NCI-H345 treated with DMSO at 0.1 percent for 48 hours (cell line): ENCODE results near the gene SCAF1.

Source experiments
- DNase-seq: peaks from one replicate; lab custom pipeline; 2025; ENCODE audit not compliant: unreplicated experiment; lab: John Stamatoyannopoulos, UW

Gene SCAF1

GRCh38 chr19:49665036-49665350 lies 23.0 kb downstream of the SCAF1 start:
- DNase-seq = no peak

DNA sequence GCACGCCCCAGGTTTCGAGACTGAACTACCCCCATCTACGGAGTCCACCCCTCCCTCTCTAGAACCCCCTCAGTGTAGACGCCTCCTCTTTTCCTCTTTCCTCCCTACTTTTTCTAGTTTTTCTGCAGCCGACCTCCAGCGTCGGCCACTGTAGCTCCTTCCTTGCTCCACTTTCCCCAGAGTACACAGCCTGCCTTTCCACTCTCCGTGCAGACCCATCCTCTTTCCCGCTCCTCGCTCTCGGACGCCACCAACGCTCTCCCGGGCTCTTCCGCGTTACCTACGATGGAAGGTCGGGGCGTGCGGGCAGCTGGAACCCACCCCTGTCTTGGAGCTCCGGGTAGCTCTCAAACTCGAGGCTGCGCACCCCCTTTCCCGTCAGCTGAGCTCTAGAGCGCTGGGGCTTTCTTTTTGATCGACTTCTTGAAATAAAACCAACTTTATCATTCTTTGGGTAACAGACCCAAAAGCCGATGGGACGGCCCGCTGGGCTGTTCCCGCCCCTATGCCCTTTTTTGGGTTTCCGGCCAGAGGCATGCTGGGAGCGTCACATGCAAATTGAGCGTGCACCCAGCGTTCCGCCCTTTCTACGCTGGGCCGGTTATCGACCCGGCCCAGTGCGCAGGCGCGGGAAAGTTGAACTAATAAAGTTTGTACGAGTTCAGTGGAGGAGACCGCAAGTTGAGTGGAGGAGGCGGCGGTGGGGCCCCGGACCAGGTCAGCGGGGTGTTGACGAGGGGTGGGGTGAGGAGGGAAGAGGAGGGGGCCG lies 23.5 kb downstream of the SCAF1 start, which contains the start of the genes BCL2L12 and IRF3:
Gene BCL2L12, plus strand, starts transcription at position 583 of the 769 bp plus-strand sequence. CDS start 760 bp downstream, outside the sequence.
Gene IRF3, minus strand, starts transcription at position 507 of the 769 bp plus-strand sequence. CDS start 1,019 bp downstream, outside the sequence.
- DNase-seq = peak; percentile 77

DNA sequence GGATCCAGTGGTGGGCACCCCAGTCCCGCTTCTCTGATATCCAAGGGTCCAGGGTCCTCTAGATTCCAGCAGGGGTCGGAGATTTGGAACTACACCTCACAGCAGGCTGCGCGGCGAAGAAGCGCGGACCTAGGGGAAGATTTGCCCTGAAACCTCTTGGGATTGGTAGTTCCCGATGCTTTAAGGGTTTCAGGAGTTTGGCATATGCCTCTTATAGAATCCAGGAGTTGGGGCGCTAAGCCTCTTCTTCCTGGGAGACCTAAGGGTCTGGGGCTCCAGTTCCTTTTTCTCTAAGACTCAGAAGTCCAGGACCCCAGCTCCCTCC lies 24.1 kb downstream of the SCAF1 start:
- DNase-seq = no peak

- no peak for DNase-seq
These were observed 25.5 kb downstream of the SCAF1 start for GRCh38 chr19:49667473-49667872.

DNA sequence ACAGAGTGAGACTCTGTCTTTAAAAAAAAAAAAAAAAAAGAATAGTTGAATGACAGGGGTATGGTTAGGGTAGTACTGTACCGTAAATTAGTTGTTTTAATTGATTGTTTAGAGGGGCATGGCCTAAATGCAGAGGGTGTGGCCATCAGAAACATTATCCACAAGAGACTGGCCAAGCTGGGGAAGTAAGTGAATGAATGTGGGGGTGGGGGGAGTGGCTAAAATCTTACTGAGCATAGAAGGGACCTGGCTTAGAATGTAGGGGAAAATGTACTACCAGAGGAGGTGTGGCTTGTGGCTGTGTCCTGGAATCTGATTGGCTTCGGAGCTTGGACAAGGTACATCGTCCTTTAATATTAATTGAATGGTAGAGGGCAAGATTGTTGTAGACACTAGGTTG lies 27.5 kb downstream of the SCAF1 start:
- DNase-seq = no peak

GRCh38 chr19:49672131-49672919 lies 30.3 kb downstream of the SCAF1 start:
- peak; percentile 33 for DNase-seq

- peak; percentile 69 for DNase-seq
These were observed 34.3 kb downstream of the SCAF1 start for GRCh38 chr19:49676136-49676783.

DNA sequence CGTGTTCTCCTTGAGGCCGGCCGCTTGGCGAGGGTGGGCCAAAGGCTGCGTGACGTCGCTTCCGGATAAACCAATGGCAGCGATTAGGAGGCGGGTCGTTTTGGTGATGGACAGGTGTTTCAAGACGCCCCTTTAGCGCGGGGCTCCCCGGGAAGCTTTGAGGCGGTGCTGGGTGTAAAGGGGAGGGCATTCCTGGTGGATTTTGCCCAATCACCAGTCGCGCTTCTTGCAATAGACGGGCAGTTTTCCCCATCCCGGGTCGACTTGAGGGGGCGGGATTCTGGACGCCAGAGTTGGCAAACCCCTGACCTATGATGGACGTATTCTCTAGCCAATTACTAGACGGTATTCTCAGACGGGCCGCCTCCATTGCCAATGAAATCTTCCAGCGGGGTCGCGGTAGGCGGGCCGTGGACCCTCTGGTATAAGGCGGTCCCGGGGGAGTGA lies 34.8 kb downstream of the SCAF1 start:
- peak; percentile 95 for DNase-seq

- no peak for DNase-seq
These were observed 35.4 kb downstream of the SCAF1 start, which contains the start of gene PRMT1 for GRCh38 chr19:49677231-49677900. PRMT1 (plus strand) TSS chr19:49677271; CDS start chr19:49677281, 10 bp downstream.

- peak; percentile 7 for DNase-seq
These were observed 36.1 kb downstream of the SCAF1 start for GRCh38 chr19:49677901-49678674.

GRCh38 chr19:49678985-49679770 lies 37.2 kb downstream of the SCAF1 start:
- DNase-seq = no peak

DNA sequence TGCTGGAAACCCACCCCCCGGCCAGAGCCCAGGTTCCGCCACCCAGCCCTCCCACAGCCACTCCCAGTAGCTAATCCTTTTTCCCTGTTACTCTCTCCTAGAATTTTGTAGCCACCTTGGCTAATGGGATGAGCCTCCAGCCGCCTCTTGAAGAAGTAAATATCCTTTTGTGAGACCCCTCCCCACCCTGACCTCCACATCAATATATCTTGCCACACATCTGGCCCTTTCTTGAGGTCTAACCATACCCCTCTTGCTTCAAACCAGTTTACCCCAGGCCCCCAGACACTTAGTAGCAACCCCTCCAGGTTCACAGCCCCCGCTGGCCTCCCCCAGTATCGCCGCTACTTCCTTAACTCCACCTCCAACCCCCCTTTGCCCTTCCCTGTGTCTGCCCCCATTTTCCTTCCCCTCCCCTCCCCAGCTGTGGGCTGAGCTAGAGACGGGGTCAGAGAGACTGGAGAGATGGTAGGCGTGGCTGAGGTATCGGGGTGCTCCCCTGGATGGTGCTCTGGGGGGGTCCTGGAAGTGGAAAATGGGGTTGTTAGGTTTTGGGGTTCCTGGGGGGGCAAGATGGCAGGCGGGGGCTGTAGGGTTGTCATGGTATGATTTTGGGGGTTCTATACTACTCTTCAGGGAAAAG lies 37.9 kb downstream of the SCAF1 start:
- no peak for DNase-seq

GRCh38 chr19:49680421-49681351 lies 38.7 kb downstream of the SCAF1 start:
- DNase-seq = peak; percentile 42

DNA sequence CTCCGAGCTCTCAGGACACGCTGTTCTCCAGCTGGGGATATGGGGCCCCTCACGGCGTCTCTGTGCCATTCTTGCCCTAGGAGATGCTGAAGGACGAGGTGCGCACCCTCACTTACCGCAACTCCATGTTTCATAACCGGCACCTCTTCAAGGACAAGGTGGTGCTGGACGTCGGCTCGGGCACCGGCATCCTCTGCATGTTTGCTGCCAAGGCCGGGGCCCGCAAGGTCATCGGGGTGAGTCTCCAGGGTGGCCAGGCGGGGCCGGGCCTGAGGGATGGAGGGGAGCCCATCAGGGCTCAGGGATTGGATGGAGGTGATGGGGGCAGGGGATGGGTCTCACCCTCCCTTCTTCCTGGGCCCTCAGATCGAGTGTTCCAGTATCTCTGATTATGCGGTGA lies 39.8 kb downstream of the SCAF1 start:
- DNase-seq = no peak

DNA sequence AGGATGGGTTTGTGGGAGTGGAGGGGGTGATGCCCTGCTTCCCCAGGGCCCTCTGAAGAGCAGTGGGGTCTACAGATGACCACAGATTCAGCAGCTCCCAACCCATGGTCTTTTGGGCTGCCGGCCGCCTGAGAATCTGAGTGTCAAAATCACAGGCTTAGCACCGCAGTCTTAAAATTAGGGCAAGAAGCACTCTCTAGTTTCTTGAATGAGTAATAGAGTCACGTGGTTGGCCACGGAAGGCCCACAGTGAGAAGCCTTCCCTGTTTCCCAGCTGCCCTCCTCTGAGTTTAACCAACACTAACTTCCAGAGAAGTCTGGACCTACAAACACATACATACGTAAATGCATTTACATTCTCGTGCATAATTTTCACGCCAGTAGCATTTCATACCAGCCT lies 40.3 kb downstream of the SCAF1 start:
- DNase-seq = no peak

GRCh38 chr19:49683814-49684250 lies 41.8 kb downstream of the SCAF1 start:
- DNase-seq = no peak

DNA sequence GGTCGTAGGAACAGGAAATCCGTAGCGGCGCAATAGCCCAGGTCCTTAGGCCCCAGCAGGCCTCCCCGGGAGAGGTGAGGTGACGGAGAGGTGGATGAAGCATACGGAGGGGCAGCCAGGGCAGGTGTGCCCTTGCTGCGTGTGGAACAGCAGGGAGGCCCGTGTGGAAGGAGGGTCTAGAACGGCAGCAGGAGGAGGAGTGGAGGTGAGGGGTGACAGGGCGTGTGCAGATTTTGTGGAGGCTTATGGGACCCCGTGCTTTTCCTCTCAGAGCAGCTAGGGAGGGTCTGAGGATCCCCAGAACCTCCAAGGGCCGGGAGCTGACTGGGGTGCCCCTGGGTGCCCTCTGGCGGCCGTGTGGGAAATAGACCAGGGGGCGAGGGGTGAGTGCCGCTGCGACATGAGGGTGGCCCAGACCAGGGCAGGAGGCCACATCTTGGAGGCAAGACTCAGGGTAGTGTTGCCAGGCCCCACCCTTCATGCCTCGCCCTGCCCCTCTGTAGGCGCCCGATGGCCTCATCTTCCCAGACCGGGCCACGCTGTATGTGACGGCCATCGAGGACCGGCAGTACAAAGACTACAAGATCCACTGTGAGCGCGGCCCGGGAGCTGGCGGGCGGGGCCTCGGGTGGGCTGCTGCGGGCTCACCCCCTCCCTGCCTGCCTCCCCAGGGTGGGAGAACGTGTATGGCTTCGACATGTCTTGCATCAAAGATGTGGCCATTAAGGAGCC lies 42.4 kb downstream of the SCAF1 start:
- DNase-seq = no peak
